Sigmoid colon (tissue), 7 donors: ENCODE measurements around the gene MX2. TPM values are rescaled to one million over a fixed set of nuclear protein-coding genes. Genes with fewer than 3 reads are reported as not detected.
A peak's percentile ranks its signal among the peaks of the same experiment; 100 is the strongest.

Experiments used
- DNase-seq: peaks from one replicate; pipeline ENCODE4 v3.0.0-alpha.2; 2019
- H3K27ac ChIP-seq, 4 donors: fragments of 200-600 bp; sonication (generic); one replicate each; pipeline ENCODE4 v1.5.1; 2016 to 2019; ENCODE audit warnings: mild to moderate bottlenecking in 1 of 4
- H3K27me3 ChIP-seq, 3 donors: fragments of 200-600 bp; sonication (generic); one replicate each; pipeline ENCODE4 v1.5.1; 2019; ENCODE audit warnings: mild to moderate bottlenecking in 1 of 3
- H3K36me3 ChIP-seq, 4 donors: fragments of 200-600 bp; sonication (generic); one replicate each; pipeline ENCODE4 v1.5.1; 2016 to 2019
- H3K4me1 ChIP-seq, 4 donors: fragments of 200-600 bp; sonication (generic); one replicate each; pipeline ENCODE4 v1.5.1; 2017 to 2019
- H3K4me3 ChIP-seq, 4 donors: fragments of 200-600 bp; sonication (generic); one replicate each; pipeline ENCODE4 v1.5.1; 2017 to 2019; ENCODE audit warnings: mild to moderate bottlenecking in 2 of 4, moderate library complexity in 1 of 4
- H3K9me3 ChIP-seq, 4 donors: fragments of 200-600 bp in 3 of 4; sonication (generic) in 3 of 4; one replicate each; pipeline versions ENCODE4 v1.5.1 to v1.6.1; 2013 to 2019
- EP300 ChIP-seq, 4 donors: sonication (generic); formaldehyde crosslinking; IDR thresholded peaks; one replicate each; pipeline ENCODE4 v1.6.1; 2017; ENCODE audit warnings: antibody characterized with exemption in 4 of 4
- POLR2A ChIP-seq, 2 donors: fragments of 450-650 bp; IDR thresholded peaks; one replicate each; pipeline ENCODE4 v1.6.1; 2016; ENCODE audit warnings: antibody characterized with exemption in 2 of 2, mild to moderate bottlenecking in 2 of 2, moderate library complexity in 2 of 2
- POLR2AphosphoS5 ChIP-seq, 4 donors: sonication (generic); formaldehyde crosslinking; IDR thresholded peaks; one replicate each; pipeline ENCODE4 v1.6.1; 2017; ENCODE audit warnings: antibody characterized with exemption in 4 of 4
- WGBS, 2 donors: extraction: QIAGEN DNeasy Blood & Tissue Kit; methylation state at CpG; one replicate each; pipeline ENCODE4 v1.1.7; 2013; 5-methylcytosine and 5-hydroxymethylcytosine counted together
- intact Hi-C: fragments of 100-400 bp; cut with DNase I; formaldehyde crosslinking; loops from one replicate; pipeline ENCODE4 v1.15.1; 2023
- polyA plus RNA-seq, 3 donors: library from polyadenylated mRNA; stranded (reverse); fragments of 200-250 nt; gene quantifications; one replicate each; pipeline ENCODE4 v1.2.3, GENCODE V29; 2013
- total RNA-seq, 4 donors: library from RNA; depleted of rRNA; stranded (reverse); fragments of >200 nt; gene quantifications; one replicate each; pipeline ENCODE4 v1.1.0, GENCODE V29; 2016
- TF ChIP-seq, protein P1 (sequence below), 4 experiments: fragments of 450-650 bp in 3 of 4; fragments of 200-600 bp in 1 of 4; IDR thresholded peaks; one replicate each; pipeline ENCODE4 v1.5.1; 2016 to 2019; ENCODE audit warnings: antibody characterized with exemption in 4 of 4, mild to moderate bottlenecking in 3 of 4, moderate library complexity in 2 of 4
- donor health status: healthy with polysubstance abuse.
- donor health status: Bipolar disorder and iron deficiency.
- donor health status: healthy.

Gene MX2
- total and polyA plus RNA-seq, 7 donors, result 2.5 to 23.9 (median 6.2) TPM

DNA sequence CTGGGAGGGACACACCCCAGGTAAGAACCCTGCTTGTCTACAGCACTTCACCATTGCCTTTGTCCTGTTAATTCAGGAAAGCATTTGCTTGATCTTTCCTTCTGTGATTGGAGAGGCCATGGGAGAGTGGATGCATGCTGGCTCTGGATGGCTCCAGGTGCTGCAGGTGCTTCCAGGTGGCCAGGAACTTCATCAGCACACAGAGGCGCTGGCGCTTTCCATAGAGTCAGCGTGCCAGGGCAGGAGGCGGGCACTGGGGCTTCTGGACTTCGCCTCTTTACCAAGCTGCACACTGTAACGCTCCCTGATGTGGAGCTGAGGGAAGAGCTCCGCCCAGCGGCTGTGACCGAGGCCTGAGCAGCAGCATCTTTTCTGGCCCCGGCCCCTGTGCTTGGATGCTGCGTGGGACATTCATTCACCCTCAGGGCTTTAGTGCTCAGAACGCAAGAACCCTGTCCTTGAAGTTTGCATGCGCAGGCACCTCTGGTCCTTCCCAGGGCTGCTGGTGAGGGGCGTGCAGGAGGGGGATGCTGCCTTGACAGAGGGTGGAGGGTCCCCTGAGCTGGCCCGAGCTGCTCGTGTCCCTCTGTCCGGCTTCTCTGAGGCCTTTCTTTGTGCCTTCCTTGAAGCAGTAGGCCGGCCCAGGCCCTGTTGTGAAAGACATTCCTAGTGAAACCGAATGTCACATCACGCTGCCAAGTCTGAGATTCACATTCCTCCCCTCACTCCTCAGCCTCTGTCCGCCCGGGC lies 1.6 kb upstream of the MX2 start:
- H3K36me3 ChIP-seq, result no peaks in the 10 kb centered on the region
- intact Hi-C loops, result loop anchor here (10.0 kb wide), 1 partner anchor 55 kb away; no protein-coding TSS in a partner anchor
- H3K9me3 ChIP-seq, result no peaks in the 10 kb centered on the region
- 39 to 72% methylated on average over 22 of the region's 22 CpGs for WGBS, 2 donors
- H3K4me3 ChIP-seq, result no peak overlapping the region
- H3K27me3 ChIP-seq, result no peaks in the 10 kb centered on the region
- H3K27ac ChIP-seq, result peak overlapping the region; percentile 70 to 80 (median 72)
- H3K4me1 ChIP-seq, result peaks cover 0 to 22% (median 5%) of the 10 kb centered on the region in 4 donors
- peak; percentile 86 for DNase-seq
- TF ChIP-seq POLR2AphosphoS5 (IDR thresholded peaks at IDR 0.05), result no peak
- TF ChIP-seq EP300 (IDR thresholded peaks at IDR 0.05), result no peak
- TF ChIP-seq, protein P1, sequence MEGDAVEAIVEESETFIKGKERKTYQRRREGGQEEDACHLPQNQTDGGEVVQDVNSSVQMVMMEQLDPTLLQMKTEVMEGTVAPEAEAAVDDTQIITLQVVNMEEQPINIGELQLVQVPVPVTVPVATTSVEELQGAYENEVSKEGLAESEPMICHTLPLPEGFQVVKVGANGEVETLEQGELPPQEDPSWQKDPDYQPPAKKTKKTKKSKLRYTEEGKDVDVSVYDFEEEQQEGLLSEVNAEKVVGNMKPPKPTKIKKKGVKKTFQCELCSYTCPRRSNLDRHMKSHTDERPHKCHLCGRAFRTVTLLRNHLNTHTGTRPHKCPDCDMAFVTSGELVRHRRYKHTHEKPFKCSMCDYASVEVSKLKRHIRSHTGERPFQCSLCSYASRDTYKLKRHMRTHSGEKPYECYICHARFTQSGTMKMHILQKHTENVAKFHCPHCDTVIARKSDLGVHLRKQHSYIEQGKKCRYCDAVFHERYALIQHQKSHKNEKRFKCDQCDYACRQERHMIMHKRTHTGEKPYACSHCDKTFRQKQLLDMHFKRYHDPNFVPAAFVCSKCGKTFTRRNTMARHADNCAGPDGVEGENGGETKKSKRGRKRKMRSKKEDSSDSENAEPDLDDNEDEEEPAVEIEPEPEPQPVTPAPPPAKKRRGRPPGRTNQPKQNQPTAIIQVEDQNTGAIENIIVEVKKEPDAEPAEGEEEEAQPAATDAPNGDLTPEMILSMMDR (IDR thresholded peaks at IDR 0.05), result no peak
- TF ChIP-seq POLR2A (IDR thresholded peaks at IDR 0.05), result no peak

DNA sequence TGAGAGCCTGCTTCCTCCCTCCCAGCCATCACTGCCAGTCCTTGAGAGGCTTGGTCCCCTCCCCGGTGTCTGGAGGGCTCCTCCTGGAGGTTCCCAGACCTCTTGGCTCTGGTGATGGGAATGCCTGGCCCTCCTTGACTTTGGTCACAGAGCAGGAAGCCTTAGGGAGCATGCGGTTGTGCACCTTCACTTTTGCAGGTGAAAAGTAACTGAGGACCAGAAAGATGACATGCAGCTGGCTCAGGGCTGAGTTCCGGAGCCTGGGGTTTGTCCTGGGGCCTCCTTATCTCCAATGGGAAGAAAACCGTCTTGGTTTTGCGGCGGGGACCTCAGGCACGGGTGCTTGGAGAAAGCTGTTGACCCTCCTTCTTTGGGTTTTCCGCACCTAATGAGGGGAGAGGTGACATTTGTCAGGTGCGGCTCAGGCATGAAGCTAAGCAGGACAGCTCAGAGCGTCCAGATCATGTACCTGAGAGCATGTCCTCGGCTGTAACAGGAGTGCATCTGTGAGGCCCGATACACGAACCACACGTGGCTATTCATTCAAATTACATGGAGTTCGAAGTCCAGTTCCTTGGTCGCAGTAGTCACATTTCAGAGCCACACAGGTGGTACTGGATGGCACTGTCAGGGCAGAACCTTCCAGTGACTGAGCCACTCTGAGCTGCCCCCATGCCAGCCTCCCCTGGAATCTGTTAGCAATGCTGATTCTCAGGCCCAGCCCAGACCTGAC lies 608 bp upstream of the MX2 start:
- peaks cover 0 to 22% (median 5%) of the 10 kb centered on the region in 4 donors for H3K4me1 ChIP-seq
- H3K36me3 ChIP-seq, result no peaks in the 10 kb centered on the region
- DNase-seq, result no peak
- peak overlapping the region; percentile 70 to 80 (median 72) for H3K27ac ChIP-seq
- TF ChIP-seq POLR2AphosphoS5 (IDR thresholded peaks at IDR 0.05), result no peak
- no peak for TF ChIP-seq POLR2A (IDR thresholded peaks at IDR 0.05)
- TF ChIP-seq, protein P1 (IDR thresholded peaks at IDR 0.05), result no peak
- TF ChIP-seq EP300 (IDR thresholded peaks at IDR 0.05), result no peak
- H3K9me3 ChIP-seq, result no peaks in the 10 kb centered on the region
- no peaks in the 10 kb centered on the region for H3K27me3 ChIP-seq
- H3K4me3 ChIP-seq, result peak overlapping the region in 3 of 4 donors; percentile 31 to 41 (median 37)
- 51 to 80% methylated on average over 16 of the region's 16 CpGs for WGBS, 2 donors
- intact Hi-C loops, result loop anchor here (10.0 kb wide), 1 partner anchor 54 kb away; no protein-coding TSS in a partner anchor

DNA sequence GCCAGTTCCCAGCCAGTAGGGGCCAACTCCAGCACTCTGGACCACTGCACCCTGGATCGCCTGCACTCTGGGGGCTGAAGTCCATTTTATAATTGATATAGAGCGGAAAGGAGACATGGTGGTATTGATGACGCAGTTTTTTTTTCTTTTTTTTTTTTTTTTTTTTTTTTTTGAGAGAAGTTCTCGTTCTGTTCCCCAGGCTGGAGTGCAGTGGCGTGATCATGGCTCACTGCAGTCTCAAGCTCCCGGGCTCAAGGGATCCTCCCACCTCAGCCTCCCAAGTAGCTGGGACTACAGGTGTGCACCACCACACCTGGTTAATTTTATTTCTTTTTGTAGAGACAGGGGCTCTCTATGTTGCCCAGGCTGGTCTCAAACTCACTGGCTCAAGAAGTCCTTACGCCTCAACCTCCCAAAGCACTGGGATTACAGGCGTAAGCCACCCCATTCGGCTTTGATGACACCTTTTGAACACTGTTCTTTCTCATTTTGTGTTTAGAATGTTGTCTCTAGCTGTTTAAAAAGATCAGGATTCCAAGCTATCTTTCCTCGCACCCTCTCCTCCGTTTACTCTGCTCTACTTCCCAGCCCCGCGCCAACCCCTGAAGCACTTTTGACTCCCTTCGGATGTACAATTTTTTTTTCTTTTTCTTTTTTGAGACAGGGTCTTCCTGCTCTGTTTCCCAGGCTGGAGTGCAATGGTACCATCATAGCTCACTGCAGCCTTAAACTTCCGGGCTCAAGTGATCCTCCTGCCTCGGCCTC lies 960 bp downstream of the MX2 start:
- peaks cover 0 to 22% (median 5%) of the 10 kb centered on the region in 4 donors for H3K4me1 ChIP-seq
- H3K36me3 ChIP-seq, result no peaks in the 10 kb centered on the region
- H3K4me3 ChIP-seq, result peak overlapping the region in 3 of 4 donors; percentile 31 to 41 (median 37)
- DNase-seq, result no peak
- H3K27ac ChIP-seq, result peak overlapping the region; percentile 70 to 80 (median 72)
- H3K27me3 ChIP-seq, result no peaks in the 10 kb centered on the region
- H3K9me3 ChIP-seq, result no peaks in the 10 kb centered on the region
- intact Hi-C loops, result loop anchor here (10.0 kb wide), 1 partner anchor 52 kb away; no protein-coding TSS in a partner anchor
- no peak for TF ChIP-seq POLR2AphosphoS5 (IDR thresholded peaks at IDR 0.05)
- TF ChIP-seq EP300 (IDR thresholded peaks at IDR 0.05), result no peak
- TF ChIP-seq POLR2A (IDR thresholded peaks at IDR 0.05), result no peak
- TF ChIP-seq, protein P1 (IDR thresholded peaks at IDR 0.05), result no peak
- WGBS, 2 donors, result 79 to 84% methylated on average over 16 of the region's 16 CpGs

DNA sequence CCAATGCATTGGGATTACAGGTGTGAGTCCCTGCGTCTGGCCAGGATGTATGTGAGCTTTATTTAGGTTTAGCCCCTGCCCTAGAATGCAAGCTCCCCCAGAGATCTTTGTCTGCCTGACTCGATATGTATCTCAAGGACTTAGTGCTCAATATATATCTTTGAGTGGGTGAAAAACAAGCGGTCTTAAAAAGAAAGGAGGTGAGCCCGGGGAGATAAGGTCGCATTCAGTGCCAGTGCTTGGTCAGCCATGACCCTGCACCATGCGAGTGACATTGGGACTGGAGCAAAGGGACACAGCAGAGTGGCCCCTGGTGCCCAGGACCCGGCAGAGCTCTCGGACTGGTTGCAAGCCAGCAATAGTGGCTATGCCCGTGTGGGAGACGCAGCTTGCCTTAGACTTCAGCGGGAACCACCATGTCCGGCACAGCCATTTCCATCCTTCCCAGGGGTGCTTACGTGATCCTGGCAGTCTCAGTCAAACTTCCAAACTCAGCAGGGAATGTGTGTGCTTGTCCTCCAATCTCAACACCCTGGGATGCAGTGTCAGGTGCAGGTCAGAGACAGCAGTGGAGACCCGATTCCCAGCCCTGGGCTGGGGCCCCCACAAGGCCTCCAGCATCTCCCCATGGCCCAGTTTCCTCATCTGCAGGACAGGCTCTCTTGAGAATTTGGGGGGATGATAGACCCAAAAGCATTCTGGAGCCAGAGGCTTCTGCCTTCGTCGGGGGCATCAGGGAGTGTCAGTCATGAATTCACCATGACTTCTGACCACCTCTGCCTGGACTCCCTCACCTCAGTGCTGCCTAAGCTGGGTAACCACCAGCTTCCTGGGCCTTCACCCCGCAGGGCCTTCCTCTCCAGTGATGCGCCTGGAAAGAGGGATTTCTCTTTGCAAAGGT lies 1.8 kb downstream of the MX2 start:
- H3K27ac ChIP-seq, result no peak overlapping the region
- no peaks in the 10 kb centered on the region for H3K36me3 ChIP-seq
- H3K9me3 ChIP-seq, result no peaks in the 10 kb centered on the region
- TF ChIP-seq EP300 (IDR thresholded peaks at IDR 0.05) (no peak), POLR2A (IDR thresholded peaks at IDR 0.05) (no peak), POLR2AphosphoS5 (IDR thresholded peaks at IDR 0.05) (no peak)
- TF ChIP-seq, protein P1 (IDR thresholded peaks at IDR 0.05), result no peak
- no peak for DNase-seq
- WGBS, 2 donors, result 93 to 94% methylated on average over 18 of the region's 18 CpGs
- no peak overlapping the region for H3K4me3 ChIP-seq
- intact Hi-C loops, result loop anchor here (10.0 kb wide), 1 partner anchor 51 kb away; no protein-coding TSS in a partner anchor
- H3K27me3 ChIP-seq, result peaks cover 0 to 6% (median 0%) of the 10 kb centered on the region in 3 donors
- H3K4me1 ChIP-seq, result peaks cover 0 to 24% (median 5%) of the 10 kb centered on the region in 4 donors
